ENCODE results near the gene C16orf96.

Gene C16orf96

DNA sequence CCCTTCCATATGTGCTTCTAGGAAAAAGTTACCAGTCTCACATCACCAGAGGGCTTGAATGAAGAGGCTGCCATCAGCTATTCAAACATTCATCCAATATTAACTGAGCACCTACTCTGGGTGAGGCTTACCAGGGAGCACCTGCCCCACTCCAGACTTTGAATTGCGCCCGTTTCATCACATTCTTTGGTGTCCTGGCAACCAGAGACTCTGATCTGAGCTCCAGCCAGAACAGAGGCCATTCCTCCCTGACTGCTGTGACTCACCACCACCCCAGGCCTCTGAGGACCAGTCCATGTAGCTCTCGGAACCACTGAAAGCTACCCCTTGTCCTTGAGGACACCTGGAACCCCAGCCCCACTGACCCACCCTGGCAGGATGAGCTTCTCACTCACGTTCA, at the start of gene C16orf96:
C16orf96 (plus strand) TSS at position 229 of the 400 bp plus-strand sequence; CDS start at position 379, 150 bp downstream.
- no peak for DNase-seq (ENCODE audit: low read depth in 3 of 3)

DNA sequence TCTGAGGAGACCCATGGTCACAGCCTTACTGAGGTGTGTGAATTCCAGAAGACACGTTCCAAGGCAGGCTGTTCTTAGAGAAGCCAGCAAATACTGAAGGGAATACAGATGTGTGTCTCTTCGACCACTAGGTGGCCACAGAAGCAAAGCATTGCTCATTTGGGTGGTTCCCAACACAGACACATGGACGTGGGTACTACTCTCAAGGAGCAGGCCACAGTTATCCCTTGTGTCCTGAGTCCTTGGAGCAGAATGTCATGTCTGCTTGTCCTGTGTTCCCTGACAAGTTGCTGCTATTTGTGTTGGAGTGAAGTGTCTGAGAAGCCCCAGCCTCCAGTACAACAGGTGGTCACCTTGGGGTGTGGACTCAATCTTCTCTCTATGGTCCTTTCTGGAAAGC, 49.7 kb upstream of the C16orf96 start:
- peak; percentile 24 to 42 (median 38) for DNase-seq (ENCODE audit: low read depth in 3 of 3)

DNA sequence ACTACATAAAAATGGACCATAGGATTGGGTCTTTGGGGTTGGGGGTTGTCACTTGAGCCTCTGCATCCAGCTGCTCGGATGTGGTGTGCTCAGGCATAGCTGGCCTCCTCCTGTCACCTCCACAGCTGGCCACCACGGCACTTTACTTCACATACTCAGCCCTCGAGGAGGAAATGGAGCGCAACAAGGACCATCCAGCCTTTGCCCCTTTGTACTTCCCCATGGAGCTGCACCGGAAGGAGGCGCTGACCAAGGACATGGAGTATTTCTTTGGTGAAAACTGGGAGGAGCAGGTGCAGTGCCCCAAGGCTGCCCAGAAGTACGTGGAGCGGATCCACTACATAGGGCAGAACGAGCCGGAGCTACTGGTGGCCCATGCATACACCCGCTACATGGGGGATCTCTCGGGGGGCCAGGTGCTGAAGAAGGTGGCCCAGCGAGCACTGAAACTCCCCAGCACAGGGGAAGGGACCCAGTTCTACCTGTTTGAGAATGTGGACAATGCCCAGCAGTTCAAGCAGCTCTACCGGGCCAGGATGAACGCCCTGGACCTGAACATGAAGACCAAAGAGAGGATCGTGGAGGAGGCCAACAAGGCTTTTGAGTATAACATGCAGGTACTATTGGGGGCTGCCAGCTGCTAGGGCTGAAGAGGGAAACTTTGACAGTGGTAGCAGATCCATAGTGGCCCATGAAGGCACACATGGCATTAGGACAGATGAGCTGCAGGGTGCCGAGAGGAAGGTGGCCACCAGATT, 48.4 kb upstream of the C16orf96 start:
- DNase-seq (ENCODE audit: low read depth in 3 of 3), result no peak

DNA sequence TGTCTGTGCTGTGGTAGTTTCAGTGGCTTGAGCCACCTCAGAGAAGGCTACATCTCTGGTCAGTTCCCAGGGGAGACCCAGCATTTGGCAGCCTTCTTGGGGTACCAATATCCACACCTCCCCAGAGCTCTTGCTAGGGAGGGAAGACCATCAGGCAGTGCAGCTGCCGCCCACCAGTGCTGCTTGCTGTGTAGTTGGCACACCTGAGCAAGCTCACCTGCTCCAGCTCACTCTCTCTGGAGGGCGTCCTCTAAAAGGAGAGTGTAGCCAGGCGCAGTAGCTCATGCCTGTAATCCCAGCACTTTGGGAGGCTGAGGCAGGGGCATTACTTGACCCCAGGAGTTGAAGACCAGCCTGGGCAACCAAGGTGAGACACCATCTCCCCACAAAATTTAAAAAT, 47.3 kb upstream of the C16orf96 start:
- no peak for DNase-seq (ENCODE audit: low read depth in 3 of 3)

DNA sequence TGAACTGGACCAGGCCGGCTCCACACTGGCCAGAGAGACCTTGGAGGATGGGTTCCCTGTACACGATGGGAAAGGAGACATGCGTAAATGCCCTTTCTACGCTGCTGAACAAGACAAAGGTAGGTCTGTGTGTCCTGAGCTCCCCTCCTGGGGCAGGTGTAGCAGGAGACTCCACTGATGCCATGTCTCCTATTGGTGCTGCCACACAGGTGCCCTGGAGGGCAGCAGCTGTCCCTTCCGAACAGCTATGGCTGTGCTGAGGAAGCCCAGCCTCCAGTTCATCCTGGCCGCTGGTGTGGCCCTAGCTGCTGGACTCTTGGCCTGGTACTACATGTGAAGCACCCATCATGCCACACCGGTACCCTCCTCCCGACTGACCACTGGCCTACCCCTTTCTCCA, 46.7 kb upstream of the C16orf96 start:
- DNase-seq (ENCODE audit: low read depth in 3 of 3), result no peak

DNA sequence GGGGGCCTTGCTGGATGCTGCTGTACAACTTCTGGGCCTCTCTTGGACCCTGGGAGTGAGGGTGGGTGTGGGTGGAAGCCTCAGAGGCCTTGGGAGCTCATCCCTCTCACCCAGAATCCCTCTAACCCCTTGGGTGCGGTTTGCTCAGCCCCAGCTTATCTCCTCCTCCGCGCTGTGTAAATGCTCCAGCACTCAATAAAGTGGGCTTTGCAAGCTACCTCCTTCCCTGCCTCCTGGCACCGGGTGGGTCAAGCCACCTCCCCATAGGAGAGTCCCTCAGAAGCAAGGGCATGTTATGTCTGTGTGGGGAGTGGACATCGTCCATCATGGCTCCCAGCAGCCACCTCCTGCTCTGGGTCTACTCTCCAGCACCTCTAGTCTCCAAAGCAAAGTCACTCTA, 46.0 kb upstream of the C16orf96 start:
- DNase-seq (ENCODE audit: low read depth in 3 of 3), result no peak

DNA sequence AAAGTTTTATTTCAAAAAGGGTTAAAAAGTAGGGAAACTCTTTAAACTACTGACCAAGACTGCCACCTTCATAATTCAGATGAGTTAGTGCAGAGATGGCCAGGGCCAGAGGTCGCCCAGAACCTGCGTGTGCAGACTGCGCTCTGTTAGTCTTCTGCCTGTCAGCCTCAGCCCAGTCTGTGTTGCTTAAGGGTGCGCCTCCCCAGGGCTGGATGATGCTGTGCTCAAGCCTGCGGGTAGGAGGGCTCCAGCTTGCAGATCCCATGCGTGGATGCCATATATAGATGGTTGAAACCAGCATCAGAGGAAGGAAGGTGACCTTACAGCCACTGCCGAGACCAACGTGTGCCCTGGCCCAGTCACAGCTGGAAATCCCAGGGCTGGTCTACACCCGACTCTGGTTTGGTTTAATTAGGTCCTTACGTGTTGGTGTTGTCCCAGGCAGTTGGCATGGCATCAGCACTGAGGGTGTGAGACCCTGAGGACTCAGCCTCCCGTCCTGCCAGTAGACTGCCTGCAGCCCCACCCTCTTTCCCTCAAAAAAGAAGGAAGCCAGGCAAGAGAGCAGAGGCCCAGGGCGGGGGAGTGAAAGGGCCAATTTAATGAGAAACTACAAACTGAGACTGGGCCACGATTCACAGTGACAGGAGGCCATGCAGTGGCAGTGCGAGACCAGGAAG, 45.3 kb upstream of the C16orf96 start:
- DNase-seq (ENCODE audit: low read depth in 3 of 3), result no peak

DNA sequence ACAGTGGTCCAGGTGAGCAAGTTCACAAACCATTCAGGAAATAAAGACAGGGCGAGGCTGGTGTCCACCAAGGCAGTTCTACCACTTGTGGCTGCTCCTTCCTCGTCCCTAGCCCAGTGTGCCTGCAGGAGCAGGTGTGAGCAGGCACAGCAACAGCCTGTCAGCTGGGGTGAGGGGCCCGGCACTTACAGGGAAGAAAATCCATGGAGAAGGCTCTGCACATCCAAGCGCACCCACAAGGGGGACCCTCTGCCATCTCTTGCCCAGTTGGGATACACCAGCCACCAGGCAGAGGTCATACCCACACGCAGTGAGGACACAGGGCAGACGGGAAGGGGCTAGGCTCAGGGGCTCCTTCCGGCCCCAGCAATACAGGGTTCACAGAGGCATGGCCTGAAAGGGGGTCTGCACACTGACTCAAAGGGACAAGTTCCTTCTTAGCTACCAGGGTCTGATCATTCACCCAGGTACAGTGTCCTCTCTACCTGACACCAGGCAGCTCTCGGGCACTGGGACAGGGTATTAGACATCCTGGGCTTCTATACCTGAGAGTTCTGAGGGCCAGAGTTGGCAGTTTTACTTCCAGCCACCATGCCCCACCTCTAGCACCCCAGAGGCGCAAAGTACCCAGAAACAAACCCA, 44.6 kb upstream of the C16orf96 start:
- no peak for DNase-seq (ENCODE audit: low read depth in 3 of 3)

DNA sequence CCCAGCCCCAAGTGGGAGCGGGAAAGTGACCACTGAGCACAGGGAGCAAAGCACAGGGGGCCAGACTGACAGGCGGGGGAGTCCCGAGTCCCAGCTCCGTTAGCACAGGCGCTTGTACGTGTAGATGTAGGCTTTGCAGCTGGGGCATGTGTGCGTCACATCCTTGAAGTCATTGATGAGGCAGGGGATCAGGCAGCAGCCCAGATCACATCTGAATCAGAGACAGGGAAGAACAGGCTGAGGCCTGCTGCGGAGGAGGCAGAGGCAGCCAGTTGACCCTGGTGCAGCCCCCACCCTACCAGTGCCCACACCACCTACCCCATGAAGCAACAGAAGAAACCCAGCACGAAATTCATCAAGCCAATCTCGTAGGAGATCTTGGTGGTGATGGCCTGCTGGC, 43.7 kb upstream of the C16orf96 start:
- no peak for DNase-seq (ENCODE audit: low read depth in 3 of 3)

DNA sequence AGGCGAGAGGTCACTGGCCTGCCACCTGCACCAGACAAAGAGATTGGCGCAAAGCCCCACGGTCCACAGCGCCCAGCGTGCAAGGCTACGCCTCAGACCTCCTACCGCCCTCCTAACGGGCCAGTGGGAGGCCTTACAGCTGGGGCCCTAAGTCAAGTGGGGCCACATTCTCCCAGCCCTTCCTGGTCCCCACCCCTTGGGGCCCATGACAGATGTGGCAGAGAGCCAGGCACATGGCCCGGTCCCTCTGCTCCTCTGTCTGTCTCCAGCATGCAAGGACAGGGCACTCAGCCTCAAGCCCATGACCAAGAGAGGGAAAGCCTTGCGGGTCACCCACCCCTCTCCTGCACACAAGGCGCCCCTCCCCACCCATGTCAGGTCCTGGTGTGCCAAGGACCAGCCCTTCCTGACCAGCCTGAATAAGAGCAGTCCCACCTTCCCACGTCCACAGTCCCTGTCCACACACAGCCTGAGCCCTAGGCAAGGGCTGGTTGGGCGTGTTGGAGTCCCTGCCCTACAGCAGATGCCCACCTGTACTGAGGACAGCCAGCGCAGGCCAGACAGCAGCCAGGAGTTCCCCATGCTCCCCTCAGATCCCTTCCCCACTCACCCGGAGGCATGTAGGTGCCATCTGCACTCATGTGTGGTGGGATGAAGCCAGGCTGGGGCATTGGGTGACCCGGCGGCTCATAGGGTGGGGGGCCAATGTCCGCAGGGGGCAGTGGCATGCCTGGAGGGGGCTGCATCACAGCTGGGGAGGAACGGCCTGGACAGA, 42.9 kb upstream of the C16orf96 start:
- no peak for DNase-seq (ENCODE audit: low read depth in 3 of 3)

DNA sequence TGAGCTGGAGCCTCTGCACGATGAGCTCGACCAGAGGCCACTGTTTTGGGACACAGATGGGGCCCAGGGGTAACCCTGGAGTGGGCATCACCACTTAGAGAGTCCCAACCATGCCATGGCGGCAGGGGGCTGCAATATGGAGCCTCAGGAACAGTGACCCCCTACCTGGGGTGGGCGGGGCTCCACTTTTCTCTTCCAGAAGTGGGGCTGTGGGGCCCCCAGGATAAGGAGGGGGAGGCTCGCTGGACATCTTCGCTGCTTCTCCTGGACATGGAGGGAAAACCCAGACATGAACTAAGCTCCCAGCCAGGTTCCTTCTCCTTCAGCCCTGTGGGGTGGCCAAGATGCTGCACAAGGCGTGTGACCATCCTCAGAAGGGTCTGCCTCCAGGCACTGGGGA, 42.3 kb upstream of the C16orf96 start:
- no peak for DNase-seq (ENCODE audit: low read depth in 3 of 3)

DNA sequence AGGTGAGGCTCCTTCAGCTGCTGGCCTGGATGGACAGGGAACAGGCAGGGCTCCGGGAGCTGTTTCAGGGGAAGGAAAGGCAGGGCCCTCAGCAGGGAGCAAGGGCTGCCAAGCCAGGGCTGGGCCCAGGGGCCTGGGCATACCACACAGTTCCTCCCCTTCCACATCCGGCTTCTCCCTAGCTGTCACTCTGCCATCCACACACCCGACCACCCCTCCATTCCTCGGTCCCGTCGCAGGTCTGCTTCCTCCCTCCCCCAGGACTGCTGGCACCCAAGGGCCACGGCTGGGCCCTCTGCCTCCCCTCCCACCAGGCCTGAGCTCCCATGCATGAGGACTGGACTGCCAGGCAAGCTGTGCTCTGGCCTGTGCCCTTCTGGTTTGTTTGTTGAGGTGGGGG, 41.5 kb upstream of the C16orf96 start:
- no peak for DNase-seq (ENCODE audit: low read depth in 3 of 3)

DNA sequence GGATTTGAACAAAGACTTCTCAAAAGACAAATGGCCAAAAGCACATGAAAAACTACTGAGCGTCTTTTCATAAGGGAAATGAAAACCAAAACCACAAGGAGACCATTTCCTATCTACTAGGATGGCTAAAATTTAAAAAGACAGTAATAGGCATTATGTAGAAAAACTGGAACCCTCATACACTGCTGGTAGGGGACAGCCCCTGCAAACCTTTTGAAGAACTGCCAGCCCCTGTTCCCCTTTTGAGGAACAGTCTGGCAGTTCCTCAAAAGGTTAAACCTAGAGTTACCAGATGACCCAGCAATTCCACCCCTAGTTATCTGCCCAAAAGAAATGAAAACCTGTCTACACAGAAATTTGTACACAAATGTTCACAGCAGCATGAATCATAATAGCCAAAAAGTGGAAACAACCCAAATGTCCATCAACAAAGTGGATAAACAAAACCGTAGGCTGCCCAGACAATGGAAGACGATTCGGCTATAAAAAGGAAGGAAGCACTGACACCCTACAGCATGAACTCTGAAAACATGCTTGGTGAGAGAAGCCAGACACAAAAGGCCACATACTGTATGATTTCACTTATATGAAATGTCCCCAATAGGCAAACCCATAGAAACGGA, 40.4 kb upstream of the C16orf96 start:
- no peak for DNase-seq (ENCODE audit: low read depth in 3 of 3)

DNA sequence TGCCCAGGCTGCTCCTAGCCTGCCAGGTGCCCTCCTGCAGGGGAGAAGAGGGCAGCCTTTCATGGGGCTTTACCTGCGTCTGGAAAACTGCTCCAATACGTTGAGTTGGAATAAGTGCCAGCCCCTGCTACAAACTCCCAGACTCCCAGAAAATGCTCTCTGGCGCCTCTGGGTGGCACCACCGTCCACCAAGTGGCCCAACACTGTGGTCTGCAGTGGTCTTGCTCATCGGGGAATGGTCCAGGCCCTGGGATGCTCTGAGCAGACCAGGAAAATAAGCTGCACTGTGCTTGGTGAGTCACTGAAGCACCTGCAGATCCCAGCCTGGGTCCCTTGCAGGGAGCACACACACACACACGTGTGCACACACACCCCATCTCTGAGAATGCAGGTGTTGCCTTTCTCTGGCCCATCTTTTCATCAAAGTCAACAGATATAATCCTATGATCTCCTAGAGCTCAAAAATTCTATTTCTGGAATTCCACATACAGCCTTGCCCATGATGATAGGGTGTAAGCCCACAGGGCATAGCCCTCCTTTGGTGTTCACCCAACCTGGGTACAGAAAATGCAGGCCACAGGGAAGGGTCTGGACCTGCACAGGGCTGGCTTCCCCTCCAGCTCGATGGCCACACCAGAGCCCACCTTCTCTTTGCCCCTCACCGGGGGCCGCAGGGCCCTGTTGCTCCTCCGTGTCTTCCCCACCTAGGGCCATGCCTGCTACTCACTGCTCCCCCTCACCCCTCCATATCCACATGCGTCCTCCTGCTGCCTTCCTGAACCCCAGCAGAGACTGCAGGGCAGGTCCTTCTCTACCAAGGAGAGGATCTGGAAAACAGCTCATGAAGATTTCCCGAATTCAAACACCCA, 38.1 kb upstream of the C16orf96 start:
- no peak for DNase-seq (ENCODE audit: low read depth in 3 of 3)

DNA sequence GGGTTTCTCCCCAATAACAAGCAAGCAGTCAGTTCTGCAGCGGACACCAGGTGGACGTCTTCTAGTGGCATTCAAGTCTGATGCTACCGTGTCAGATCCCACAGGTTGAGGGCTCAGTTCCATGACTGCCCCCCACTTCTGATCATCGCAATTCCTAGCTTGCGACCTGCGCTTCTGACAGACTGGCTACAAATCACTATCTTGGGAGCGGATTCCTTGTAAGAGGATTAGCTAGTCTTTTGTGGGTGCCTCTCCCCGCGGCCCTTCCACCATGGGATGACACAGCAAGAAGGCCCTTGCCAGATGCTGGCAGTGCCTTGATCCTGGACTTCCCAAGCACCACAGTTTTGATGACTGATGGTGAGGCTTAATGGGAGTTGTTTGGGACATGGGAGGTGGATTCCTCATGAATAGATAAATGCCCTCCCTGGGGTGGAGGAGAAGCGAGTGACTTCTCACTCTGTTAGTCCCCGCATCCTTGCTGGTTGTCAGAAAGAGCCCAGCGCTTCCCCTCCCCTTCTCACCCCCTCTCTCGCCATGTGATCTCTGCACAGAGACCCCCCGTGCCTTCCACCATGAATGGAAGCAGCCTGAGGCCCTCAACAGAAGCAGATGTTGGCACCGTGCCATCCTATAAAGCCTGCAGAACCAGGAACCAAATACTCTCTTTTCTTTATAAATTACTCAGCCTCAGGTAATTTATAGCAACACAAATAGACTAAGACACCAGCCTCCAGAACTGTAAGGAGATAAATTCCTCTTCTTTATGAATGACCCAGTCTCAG, 36.7 kb upstream of the C16orf96 start:
- DNase-seq (ENCODE audit: low read depth in 3 of 3), result no peak

DNA sequence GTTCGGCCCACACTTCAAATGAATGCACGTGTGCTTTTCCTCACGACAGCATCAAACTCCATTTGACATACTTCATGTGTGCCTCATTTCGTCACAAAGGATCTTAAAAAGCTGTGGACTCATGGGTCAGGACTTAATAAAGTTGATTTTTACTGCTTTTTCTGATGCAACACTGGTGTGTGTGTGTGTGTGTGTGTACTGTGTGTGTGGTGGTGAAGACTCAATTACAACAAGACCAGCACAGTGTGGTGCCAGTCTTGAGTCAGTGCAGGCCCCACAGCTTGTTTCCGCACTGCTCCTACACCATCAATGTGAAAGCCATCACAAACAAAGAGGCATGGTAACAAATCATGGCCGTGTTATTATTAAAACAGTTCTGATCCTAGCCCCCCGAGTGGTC, 35.2 kb upstream of the C16orf96 start:
- no peak for DNase-seq (ENCODE audit: low read depth in 3 of 3)

DNA sequence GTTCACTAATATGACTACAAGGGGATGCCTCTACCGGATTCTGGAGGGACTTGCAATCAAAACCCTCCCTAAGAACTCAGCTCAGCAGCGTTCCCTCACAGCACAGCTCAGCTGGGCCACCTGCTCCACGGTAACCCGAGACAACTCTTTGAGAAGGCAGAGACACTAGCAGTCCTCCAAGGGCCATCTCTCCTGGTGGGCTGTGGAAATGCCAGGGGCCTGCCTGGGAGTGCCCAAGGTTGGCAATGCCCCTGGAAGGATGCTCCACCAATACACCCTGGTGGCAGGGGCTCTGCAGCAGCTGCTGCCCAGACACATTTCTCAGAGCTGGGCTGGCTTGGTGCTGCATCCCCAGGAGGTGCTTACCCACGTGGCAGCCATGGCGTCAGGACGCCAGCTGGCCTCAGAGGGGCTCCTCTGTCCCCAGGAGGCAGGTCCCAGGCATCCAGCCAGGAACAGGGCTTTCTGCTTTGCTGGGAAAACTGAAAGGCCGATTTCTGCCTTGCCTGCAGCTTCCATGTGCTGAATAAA, 34.0 kb upstream of the C16orf96 start:
- no peak for DNase-seq (ENCODE audit: low read depth in 3 of 3)

DNA sequence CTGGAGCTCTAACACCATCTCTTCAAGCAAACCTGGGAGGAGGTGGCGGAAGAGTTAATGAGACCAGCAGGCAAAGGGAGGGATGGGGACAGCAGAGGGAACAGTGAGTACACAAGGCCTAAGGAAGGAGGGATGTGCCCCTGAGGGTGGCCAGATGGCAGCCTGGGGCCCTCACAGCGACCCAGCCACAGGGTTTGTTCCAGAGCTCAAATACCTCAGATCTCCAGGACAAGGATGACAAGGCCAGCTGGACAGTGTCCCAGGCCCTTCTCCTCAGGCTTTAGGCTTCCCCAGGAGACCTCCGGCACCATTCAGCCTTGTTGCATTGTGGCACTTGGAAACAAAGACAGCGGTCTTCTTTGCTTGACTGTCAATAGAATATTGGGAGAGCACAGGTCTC, 32.5 kb upstream of the C16orf96 start:
- no peak for DNase-seq (ENCODE audit: low read depth in 3 of 3)

DNA sequence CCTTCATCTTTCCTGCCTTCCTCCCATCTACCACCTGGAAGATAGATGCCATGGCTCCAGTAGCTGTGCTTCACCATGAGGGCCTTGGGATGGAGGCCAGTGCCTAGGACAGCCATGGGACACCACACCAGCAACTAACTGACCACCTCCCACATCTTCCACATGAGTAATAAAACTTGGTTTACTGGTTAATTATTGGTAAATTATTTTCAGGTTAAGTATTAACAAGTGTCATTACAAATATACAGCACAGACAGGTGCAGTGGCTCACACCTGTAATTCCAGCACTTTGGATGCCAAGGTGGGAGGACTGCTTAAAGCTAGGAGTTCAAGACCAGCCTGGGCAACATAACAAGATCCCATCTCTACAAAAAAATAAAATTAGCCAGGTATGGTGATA, 31.6 kb upstream of the C16orf96 start:
- DNase-seq (ENCODE audit: low read depth in 3 of 3), result no peak

DNA sequence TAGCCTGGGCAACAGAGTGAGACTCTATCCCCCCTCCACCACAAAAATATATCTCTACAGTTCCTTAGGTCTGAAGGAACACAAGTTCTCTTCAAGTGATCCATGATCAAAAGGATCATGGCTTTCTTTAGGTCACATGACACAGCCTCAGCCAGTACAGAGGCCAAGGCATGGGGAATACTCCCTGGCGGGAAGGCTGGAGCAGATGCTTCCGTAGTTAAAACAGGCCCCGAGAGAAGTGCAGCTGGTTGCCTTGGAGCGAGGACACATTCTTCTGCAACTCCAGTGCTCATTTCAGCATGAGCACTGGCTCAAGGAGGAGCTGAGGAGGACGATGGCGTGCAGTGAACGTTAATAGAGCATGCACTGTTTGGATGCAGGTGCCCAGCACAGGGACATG, 31.1 kb upstream of the C16orf96 start:
- DNase-seq (ENCODE audit: low read depth in 3 of 3), result no peak
